Erythroblast (primary cell): ENCODE data around the gene NRBF2.

Experiments used
- DNase-seq, 2 experiments: peaks; one replicate each; lab custom pipeline; 2025; lab: John Stamatoyannopoulos, UW
- GATA1 ChIP-seq: IDR thresholded peaks from 2 replicates; pipeline ENCODE4 v1.6.1; 2011; ENCODE audit warnings: low read depth, mild to moderate bottlenecking, control low read depth, low read length, moderate library complexity
- POLR2A ChIP-seq: IDR thresholded peaks from 2 replicates; pipeline ENCODE4 v1.6.1; 2011; ENCODE audit warnings: mild to moderate bottlenecking, low read length

Gene NRBF2

GRCh38 chr10:63106111-63106755, 26.9 kb upstream of the NRBF2 start:
- TF ChIP-seq POLR2A (no peak), GATA1 (no peak)
- no peak for DNase-seq

GRCh38 chr10:63107943-63108437, 25.1 kb upstream of the NRBF2 start:
- TF ChIP-seq POLR2A (no peak), GATA1 (no peak)
- no peak for DNase-seq

GRCh38 chr10:63110940-63111339, 22.2 kb upstream of the NRBF2 start:
- TF ChIP-seq POLR2A: no peak
- DNase-seq: no peak

GRCh38 chr10:63114031-63114814, 18.9 kb upstream of the NRBF2 start:
- DNase-seq: peak in 1 of 2 experiments; percentile 4
- TF ChIP-seq GATA1: no peak
- TF ChIP-seq POLR2A: no peak

GRCh38 chr10:63115732-63116383, 17.3 kb upstream of the NRBF2 start:
- TF ChIP-seq GATA1: no peak
- no peak for TF ChIP-seq POLR2A
- DNase-seq: no peak

GRCh38 chr10:63116452-63117072, 16.6 kb upstream of the NRBF2 start:
- no peak for DNase-seq
- TF ChIP-seq POLR2A: no peak

GRCh38 chr10:63119041-63119440, 14.1 kb upstream of the NRBF2 start:
- TF ChIP-seq POLR2A (no peak), GATA1 (no peak)
- DNase-seq: no peak

GRCh38 chr10:63120554-63120953, 12.6 kb upstream of the NRBF2 start:
- no peak for TF ChIP-seq POLR2A
- no peak for TF ChIP-seq GATA1
- no peak for DNase-seq

- DNase-seq: no peak
- TF ChIP-seq POLR2A: no peak
- no peak for TF ChIP-seq GATA1
These were observed 9.3 kb upstream of the NRBF2 start for GRCh38 chr10:63123727-63124362.

- no peak for TF ChIP-seq POLR2A
- TF ChIP-seq GATA1: no peak
- no peak for DNase-seq
These were observed 7.7 kb upstream of the NRBF2 start for GRCh38 chr10:63125459-63125858.

GRCh38 chr10:63128443-63128842, 4.7 kb upstream of the NRBF2 start:
- no peak for DNase-seq

GRCh38 chr10:63129888-63130287, 3.2 kb upstream of the NRBF2 start:
- TF ChIP-seq GATA1 (no peak), POLR2A (no peak)

More at GRCh38 chr10:63128443-63128842, 4.7 kb upstream of the NRBF2 start:
- TF ChIP-seq POLR2A (no peak), GATA1 (no peak)

GRCh38 chr10:63132651-63133055, 475 bp upstream of the NRBF2 start:
- TF ChIP-seq GATA1 (no peak), POLR2A (no peak)
- no peak for DNase-seq

More at GRCh38 chr10:63129888-63130287, 3.2 kb upstream of the NRBF2 start:
- no peak for DNase-seq
